GM12864 (cell line): ENCODE measurements around the gene STEAP4.
"Not testable (repeated sequence)": the region's sequence is repeated elsewhere in the genome, so short reads cannot be mapped to it uniquely, and the experiment has no call there.

Experiments
- DNase-seq: peaks from one replicate; pipeline ENCODE4 v3.0.0-alpha.2; 2011; ENCODE audit warnings: low read depth
- H3K4me3 ChIP-seq: 2 replicates; pipeline ENCODE4 v1.5.1; 2011; ENCODE audit warnings: mild to moderate bottlenecking, low read depth, low read length, control low read depth
- CTCF ChIP-seq: IDR thresholded peaks from 2 replicates; pipeline ENCODE4 v1.5.1; 2011; ENCODE audit warnings: low read depth, mild to moderate bottlenecking, moderate library complexity, low read length, control low read depth, inconsistent platforms; ENCODE audit errors: missing control alignments

Gene STEAP4

GRCh38 chr7:88278881-88279280 is 27.8 kb downstream of the STEAP4 start:
- no peak for TF ChIP-seq CTCF
- no peak for DNase-seq
- H3K4me3 ChIP-seq = no peak overlapping the region

- no peak for TF ChIP-seq CTCF
- no peak for DNase-seq
- no peak overlapping the region for H3K4me3 ChIP-seq
Observed at GRCh38 chr7:88276605-88277153, 30.0 kb downstream of the STEAP4 start.

GRCh38 chr7:88274856-88275255 is 31.8 kb downstream of the STEAP4 start:
- not testable (repeated sequence) for DNase-seq, H3K4me3 ChIP-seq

- DNase-seq = no peak
- no peak for TF ChIP-seq CTCF
- no peak overlapping the region for H3K4me3 ChIP-seq
Observed at GRCh38 chr7:88269586-88269985, 37.1 kb downstream of the STEAP4 start.

- TF ChIP-seq CTCF = no peak
- H3K4me3 ChIP-seq = no peak overlapping the region
Observed at GRCh38 chr7:88268858-88269257, 37.8 kb downstream of the STEAP4 start.

GRCh38 chr7:88268051-88268450 is 38.6 kb downstream of the STEAP4 start:
- H3K4me3 ChIP-seq = no peak overlapping the region
- no peak for DNase-seq
- no peak for TF ChIP-seq CTCF

More at GRCh38 chr7:88268858-88269257, 37.8 kb downstream of the STEAP4 start:
- no peak for DNase-seq

GRCh38 chr7:88267421-88267820 is 39.3 kb downstream of the STEAP4 start:
- no peak overlapping the region for H3K4me3 ChIP-seq
- no peak for TF ChIP-seq CTCF
- no peak for DNase-seq

GRCh38 chr7:88264987-88265386 is 41.7 kb downstream of the STEAP4 start:
- DNase-seq, H3K4me3 ChIP-seq: not testable (repeated sequence)
